ENCODE measurements around the gene NIT1. TPM values are rescaled to one million over a fixed set of nuclear protein-coding genes. Genes with fewer than 3 reads are reported as not detected.

The NIT1 gene
- total RNA-seq, 1 experiment from 2014 or later = 52.9 TPM

GRCh38 chr1:161130266-161130665, 12.4 kb downstream of the NIT1 start:
- intact Hi-C loops (cut with micrococcal nuclease; ENCODE audit: unreplicated experiment) = loop anchor here (10.0 kb wide), 1 partner anchor 405 kb away; no protein-coding TSS in a partner anchor
- peaks cover 16% of the 10 kb centered on the region for H3K4me1 Mint-ChIP-seq (ENCODE audit: low read depth, unreplicated experiment)

GRCh38 chr1:161131523-161132409, 13.9 kb downstream of the NIT1 start:
- H3K4me1 Mint-ChIP-seq (ENCODE audit: low read depth, unreplicated experiment) = peaks cover 20% of the 10 kb centered on the region
- CTCF ChIA-PET = interaction anchor here (0.6 to 1.7 kb wide), 10 partner anchors 14 to 254 kb away, joined by 3 to 8 read pairs (median 4); partner anchors contain the start of genes NIT1, PFDN2 and PPOX
- DNase-seq = no peak
- no TSS peak for BruUV-seq (replicated peaks)
- peaks cover 20% of the 10 kb centered on the region for H3K36me3 Mint-ChIP-seq (ENCODE audit: insufficient read depth, unreplicated experiment)
- intact Hi-C loops (cut with micrococcal nuclease; ENCODE audit: unreplicated experiment) = loop anchor here (2.0 to 10.0 kb wide), 2 partner anchors 13 to 407 kb away; partner anchors contain the start of genes NIT1 and PFDN2
- H3K9me3 Mint-ChIP-seq (ENCODE audit: low read depth, unreplicated experiment) = no peaks in the 10 kb centered on the region
- no peak overlapping the region for H3K4me3 Mint-ChIP-seq (ENCODE audit: low read depth, unreplicated experiment)
- TF ChIP-seq CTCF (IDR thresholded peaks at IDR 0.05; ENCODE audit: unreplicated experiment) = no peak
- no peaks in the 10 kb centered on the region for H3K27me3 Mint-ChIP-seq (ENCODE audit: unreplicated experiment)
- no peak overlapping the region for H3K27ac Mint-ChIP-seq (ENCODE audit: unreplicated experiment)

More at GRCh38 chr1:161130266-161130665, 12.4 kb downstream of the NIT1 start:
- DNase-seq = no peak
- Mint-ChIP-seq H3K27ac (ENCODE audit: unreplicated experiment) (no peak overlapping the region), H3K36me3 (ENCODE audit: insufficient read depth, unreplicated experiment) (peaks cover 35% of the 10 kb centered on the region), H3K27me3 (ENCODE audit: unreplicated experiment) (no peaks in the 10 kb centered on the region), H3K9me3 (ENCODE audit: low read depth, unreplicated experiment) (no peaks in the 10 kb centered on the region), H3K4me3 (ENCODE audit: low read depth, unreplicated experiment) (no peak overlapping the region)
- CTCF ChIA-PET = no interaction called here
- BruUV-seq (replicated peaks) = no TSS peak
- TF ChIP-seq CTCF (IDR thresholded peaks at IDR 0.05; ENCODE audit: unreplicated experiment) = no peak

GRCh38 chr1:161132410-161133219, 14.7 kb downstream of the NIT1 start, which contains the start of gene DEDD:
TSS of gene DEDD (minus strand) at chr1:161132667. CDS start at chr1:161124462, 8,205 bp downstream.
- no TSS peak for BruUV-seq (replicated peaks)
- TF ChIP-seq CTCF (IDR thresholded peaks at IDR 0.05; ENCODE audit: unreplicated experiment) = no peak
- intact Hi-C loops (cut with micrococcal nuclease; ENCODE audit: unreplicated experiment) = loop anchor here (1.0 to 10.0 kb wide), 3 partner anchors 14 to 408 kb away; partner anchors contain the start of genes NIT1 and PFDN2
- CTCF ChIA-PET = interaction anchor here (0.5 to 1.7 kb wide), 13 partner anchors 9 to 174 kb away, joined by 3 to 10 read pairs (median 4); partner anchors contain the start of genes F11R, NIT1, PFDN2 and PPOX
- Mint-ChIP-seq H3K36me3 (ENCODE audit: insufficient read depth, unreplicated experiment) (peaks cover 13% of the 10 kb centered on the region), H3K27ac (ENCODE audit: unreplicated experiment) (no peak within 1 kb of the TSS), H3K27me3 (ENCODE audit: unreplicated experiment) (no peaks in the 10 kb centered on the region), H3K4me3 (ENCODE audit: low read depth, unreplicated experiment) (no peak within 1 kb of the TSS), H3K9me3 (ENCODE audit: low read depth, unreplicated experiment) (no peaks in the 10 kb centered on the region), H3K4me1 (ENCODE audit: low read depth, unreplicated experiment) (peaks cover 25% of the 10 kb centered on the region)
- peak; percentile 94 for DNase-seq

- no peak for TF ChIP-seq CTCF (IDR thresholded peaks at IDR 0.05; ENCODE audit: unreplicated experiment)
- CTCF ChIA-PET = interaction anchor here (0.6 to 1.7 kb wide), 9 partner anchors 8 to 154 kb away, joined by 3 to 10 read pairs (median 4); partner anchors contain the start of genes F11R, KLHDC9, NIT1 and PFDN2
- Mint-ChIP-seq H3K9me3 (ENCODE audit: low read depth, unreplicated experiment) (no peaks in the 10 kb centered on the region), H3K27me3 (ENCODE audit: unreplicated experiment) (no peaks in the 10 kb centered on the region), H3K36me3 (ENCODE audit: insufficient read depth, unreplicated experiment) (peaks cover 13% of the 10 kb centered on the region), H3K27ac (ENCODE audit: unreplicated experiment) (no peak overlapping the region), H3K4me1 (ENCODE audit: low read depth, unreplicated experiment) (peaks cover 25% of the 10 kb centered on the region), H3K4me3 (ENCODE audit: low read depth, unreplicated experiment) (no peak overlapping the region)
- DNase-seq = no peak
- TSS peak; percentile 81 for BruUV-seq (replicated peaks)
- intact Hi-C loops (cut with micrococcal nuclease; ENCODE audit: unreplicated experiment) = loop anchor here (1.0 to 10.0 kb wide), 3 partner anchors 14 to 408 kb away; partner anchors contain the start of genes NIT1 and PFDN2
Observed at GRCh38 chr1:161133220-161133740, 15.4 kb downstream of the NIT1 start.

Measured in Calu3 (cell line).